PC-9 (cell line): ENCODE data around the gene IGDCC3. TPM values are rescaled to one million over a fixed set of nuclear protein-coding genes. Genes with fewer than 3 reads are reported as not detected.

Experiments
- BruUV-seq: library from RNA; stranded (reverse); fragments of 400-500 nt; replicated peaks from 2 replicates; lab custom pipeline; 2021; lab: Mats Ljungman, UMichigan
- CTCF ChIA-PET: fragments of 300-600 bp; sonication (Branson Sonifier 250); formaldehyde crosslinking; loops from one replicate; lab custom pipeline; 2022; ENCODE audit warnings: antibody characterized with exemption; lab: Charles Lee
- POLR2A ChIA-PET: fragments of 300-600 bp; sonication (Branson Sonifier 250); formaldehyde crosslinking; loops from one replicate; lab custom pipeline; 2022; ENCODE audit warnings: antibody characterized with exemption; ENCODE audit not compliant: unreplicated experiment; lab: Charles Lee
- DNase-seq, 2 experiments: peaks; one replicate each; pipeline versions ENCODE4 v3.0.0 to v3.0.0-alpha.2; 2015 to 2022; ENCODE audit warnings: mixed read lengths in 1 of 2
- H2AFZ ChIP-seq: fragments of 200-600 bp; sonication (generic); 2 replicates; pipeline ENCODE4 v1.8.1; 2017; ENCODE audit warnings: antibody characterized with exemption
- H3F3A ChIP-seq: fragments of 200-600 bp; sonication (generic); 2 replicates; pipeline ENCODE4 v1.8.1; 2017; ENCODE audit warnings: antibody characterized with exemption, mild to moderate bottlenecking, low read depth; ENCODE audit not compliant: insufficient read depth
- H3K27ac ChIP-seq: fragments of 200-600 bp; sonication (generic); 2 replicates; pipeline ENCODE4 v1.6.1; 2016; ENCODE audit warnings: mixed run types
- H3K27me3 ChIP-seq: fragments of 200-600 bp; sonication (generic); 2 replicates; pipeline ENCODE4 v1.6.1; 2016; ENCODE audit warnings: low read depth, mixed run types; ENCODE audit not compliant: insufficient read depth
- H3K36me3 ChIP-seq: fragments of 200-600 bp; sonication (generic); 2 replicates; pipeline ENCODE4 v1.6.1; 2016; ENCODE audit warnings: low read depth, mixed run types
- H3K4me1 ChIP-seq: fragments of 200-600 bp; sonication (generic); replicated peaks from 2 replicates; pipeline ENCODE4 v1.6.1; 2016; ENCODE audit warnings: mixed run types; ENCODE audit not compliant: insufficient read depth
- H3K4me2 ChIP-seq: fragments of 200-600 bp; sonication (generic); 2 replicates; pipeline ENCODE4 v1.6.1; 2017; ENCODE audit warnings: mixed run types
- H3K4me3 ChIP-seq: fragments of 200-600 bp; sonication (generic); 2 replicates; pipeline ENCODE4 v1.6.1; 2016; ENCODE audit warnings: mixed run types
- H3K79me2 ChIP-seq: fragments of 200-600 bp; sonication (generic); 2 replicates; pipeline ENCODE4 v1.6.1; 2017; ENCODE audit warnings: low read depth, mixed run types
- H3K9me2 ChIP-seq: fragments of 200-600 bp; sonication (generic); 2 replicates; pipeline ENCODE4 v1.8.1; 2017; ENCODE audit warnings: mild to moderate bottlenecking; ENCODE audit not compliant: insufficient read depth
- H3K9me3 ChIP-seq: fragments of 200-600 bp; sonication (generic); 2 replicates; pipeline ENCODE4 v1.8.1; 2016; ENCODE audit warnings: low read depth; ENCODE audit not compliant: insufficient read depth
- H4K20me1 ChIP-seq: fragments of 200-600 bp; sonication (generic); 2 replicates; pipeline ENCODE4 v1.8.1; 2017; ENCODE audit not compliant: insufficient read depth
- CTCF ChIP-seq: fragments of 200-600 bp; sonication (generic); conservative IDR thresholded peaks from 2 replicates; pipeline ENCODE4 v1.6.1; 2017; ENCODE audit warnings: mixed run types, antibody characterized with exemption, mild to moderate bottlenecking, moderate library complexity
- EZH2 ChIP-seq: fragments of 200-600 bp; sonication (generic); IDR thresholded peaks from 2 replicates; pipeline ENCODE4 v1.8.0; 2017; ENCODE audit warnings: antibody characterized with exemption, low read depth
- intact Hi-C: fragments of 100-400 bp; cut with micrococcal nuclease; formaldehyde crosslinking; loops from one replicate; pipeline ENCODE4 v1.10.0; 2022; ENCODE audit not compliant: unreplicated experiment
- total RNA-seq: library from RNA; stranded (reverse); gene quantifications from 2 replicates; pipeline ENCODE4 v1.2.3, GENCODE V29; 2021

The IGDCC3 gene
- total RNA-seq, 1 experiment from 2014 or later, result 0.22 TPM

GRCh38 chr15:65311760-65312159, 66.0 kb downstream of the IGDCC3 start:
- H3F3A ChIP-seq, result no peaks in the 10 kb centered on the region
- no peaks in the 10 kb centered on the region for H3K9me2 ChIP-seq
- POLR2A ChIA-PET, result no interaction called here
- H2AFZ ChIP-seq, result no peak overlapping the region
- no peaks in the 10 kb centered on the region for H3K27me3 ChIP-seq
- no peak overlapping the region for H3K27ac ChIP-seq
- H3K4me3 ChIP-seq, result no peak overlapping the region
- no peaks in the 10 kb centered on the region for H3K9me3 ChIP-seq
- no peaks in the 10 kb centered on the region for H3K4me1 ChIP-seq
- intact Hi-C loops, result no loop called here
- H3K36me3 ChIP-seq, result no peaks in the 10 kb centered on the region
- no peaks in the 10 kb centered on the region for H4K20me1 ChIP-seq
- BruUV-seq, result no TSS peak
- no peak for TF ChIP-seq EZH2
- no peak for TF ChIP-seq CTCF
- H3K4me2 ChIP-seq, result no peak overlapping the region
- H3K79me2 ChIP-seq, result no peaks in the 10 kb centered on the region
- DNase-seq, result no peak
- CTCF ChIA-PET, result no interaction called here

- Histone ChIP-seq H3K9me3 (no peaks in the 10 kb centered on the region), H3K4me3 (no peak overlapping the region), H3K9me2 (no peaks in the 10 kb centered on the region), H3K36me3 (no peaks in the 10 kb centered on the region), H3K79me2 (no peaks in the 10 kb centered on the region), H2AFZ (no peak overlapping the region), H4K20me1 (no peaks in the 10 kb centered on the region), H3K4me1 (no peaks in the 10 kb centered on the region), H3K27me3 (no peaks in the 10 kb centered on the region), H3K4me2 (no peak overlapping the region), H3K27ac (no peak overlapping the region), H3F3A (peaks cover 7% of the 10 kb centered on the region; the same call in 1 of the 2 replicates)
- BruUV-seq, result no TSS peak
- ChIA-PET CTCF (interaction anchor here (0.6 to 0.7 kb wide), 2 partner anchors 58 to 792 kb away, joined by 8 read pairs; no protein-coding TSS in a partner anchor), POLR2A (no interaction called here)
- no peak for DNase-seq
- intact Hi-C loops, result no loop called here
- TF ChIP-seq EZH2 (no peak), CTCF (no peak)
These were observed 67.2 kb downstream of the IGDCC3 start for GRCh38 chr15:65310431-65311137.

GRCh38 chr15:65309882-65310418, 67.9 kb downstream of the IGDCC3 start:
- Histone ChIP-seq H3K36me3 (no peaks in the 10 kb centered on the region), H3K4me1 (peaks cover 4% of the 10 kb centered on the region; the same call in 1 of the 2 replicates), H3K4me3 (no peak overlapping the region), H2AFZ (no peak overlapping the region), H3K79me2 (no peaks in the 10 kb centered on the region), H4K20me1 (no peaks in the 10 kb centered on the region), H3K27ac (no peak overlapping the region), H3K9me2 (no peaks in the 10 kb centered on the region), H3K9me3 (no peaks in the 10 kb centered on the region), H3K27me3 (no peaks in the 10 kb centered on the region), H3F3A (peaks cover 14% of the 10 kb centered on the region; the same call in 1 of the 2 replicates), H3K4me2 (no peak overlapping the region)
- ChIA-PET POLR2A (no interaction called here), CTCF (no interaction called here)
- BruUV-seq, result no TSS peak
- no peak for DNase-seq
- intact Hi-C loops, result no loop called here
- TF ChIP-seq EZH2 (no peak), CTCF (no peak)
